SK-MEL-5 (cell line): ENCODE measurements around the gene VSIG2. TPM values are rescaled to one million over a fixed set of nuclear protein-coding genes. Genes with fewer than 3 reads are reported as not detected.

ENCODE experiments used
- DNase-seq: peaks from one replicate; pipeline ENCODE4 v3.0.0-alpha.2; 2016; ENCODE audit warnings: low read depth, low spot score
- in situ Hi-C: cut with HindIII; loops from 2 replicates; pipeline ENCODE4 v1.10.0; 2016; ENCODE audit warnings: low sequenced_read_pairs, high pct_unique_total_duplicates, low pct_unique_long_range_greater_than_20kb
- total RNA-seq: library from RNA; depleted of rRNA; stranded (reverse); fragments of >200 nt; shearing (Covaris generic); gene quantifications from 2 replicates; pipeline ENCODE4 v1.2.3, GENCODE V29; 2014

The VSIG2 gene
- total RNA-seq, 1 experiment from 2014 or later: not detected

DNA sequence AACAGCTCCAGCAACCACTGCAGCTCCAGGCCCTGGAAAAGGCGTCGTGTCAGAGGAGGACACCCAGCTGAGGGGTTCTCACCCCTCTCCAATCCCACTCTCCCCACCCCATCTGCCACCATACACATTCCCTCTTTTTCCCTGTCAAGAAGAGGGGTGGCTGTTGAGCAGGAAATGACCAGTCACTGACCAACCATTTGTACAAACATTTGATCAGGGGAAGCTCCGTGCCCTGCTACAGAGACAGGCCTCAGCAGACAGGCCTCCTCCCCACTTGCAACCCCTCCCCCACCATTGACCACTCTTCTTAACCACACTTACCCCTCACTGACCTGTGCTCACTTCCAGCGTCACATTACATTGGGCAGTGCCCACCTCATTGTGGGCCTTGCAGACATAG lies 2.3 kb upstream of the VSIG2 start:
- in situ Hi-C loops: no loop called here
- DNase-seq: no peak

DNA sequence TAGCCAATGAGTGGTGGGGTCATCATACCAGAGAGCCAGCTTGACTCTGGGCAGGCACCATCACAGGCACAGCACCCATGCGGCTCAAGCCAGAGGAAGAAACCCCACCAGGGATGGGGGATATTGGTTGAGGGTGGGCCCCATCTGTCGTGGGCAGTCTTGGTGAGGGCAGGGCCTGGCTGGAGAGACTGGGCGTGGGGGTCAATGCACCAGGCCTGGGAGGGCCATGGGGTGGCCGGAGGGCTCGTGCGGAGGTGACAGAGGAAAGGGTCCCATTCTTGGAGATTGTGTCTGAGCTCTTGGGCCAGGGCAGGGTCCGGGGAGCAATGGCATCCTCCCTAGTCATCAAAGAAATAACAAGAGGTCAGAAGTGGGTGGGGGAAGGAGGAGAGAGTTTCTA lies 1.6 kb upstream of the VSIG2 start:
- in situ Hi-C loops: no loop called here

DNA sequence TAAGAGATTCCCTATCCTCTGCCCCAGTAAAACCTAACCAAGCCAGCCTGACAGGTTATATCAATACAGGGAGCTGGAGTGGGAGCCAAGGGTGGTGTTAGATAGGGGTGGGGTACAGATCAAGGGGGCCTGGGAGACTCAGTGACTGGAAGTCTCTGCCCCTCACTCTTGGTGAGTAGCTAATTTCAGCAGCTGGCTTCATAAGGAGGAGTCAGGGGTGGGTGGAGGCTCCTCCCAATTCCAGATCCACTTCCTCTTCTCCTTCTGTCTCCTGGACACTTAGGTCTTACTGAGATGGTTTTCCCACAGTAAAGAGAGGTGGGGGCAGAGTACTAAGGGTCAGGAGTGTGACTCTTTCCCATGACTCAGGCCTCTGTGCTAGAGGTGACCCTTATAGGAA lies 1.1 kb upstream of the VSIG2 start:
- in situ Hi-C loops: no loop called here
- no peak for DNase-seq

More for the DNA sequence above, 1.6 kb upstream of the VSIG2 start:
- DNase-seq: no peak

DNA sequence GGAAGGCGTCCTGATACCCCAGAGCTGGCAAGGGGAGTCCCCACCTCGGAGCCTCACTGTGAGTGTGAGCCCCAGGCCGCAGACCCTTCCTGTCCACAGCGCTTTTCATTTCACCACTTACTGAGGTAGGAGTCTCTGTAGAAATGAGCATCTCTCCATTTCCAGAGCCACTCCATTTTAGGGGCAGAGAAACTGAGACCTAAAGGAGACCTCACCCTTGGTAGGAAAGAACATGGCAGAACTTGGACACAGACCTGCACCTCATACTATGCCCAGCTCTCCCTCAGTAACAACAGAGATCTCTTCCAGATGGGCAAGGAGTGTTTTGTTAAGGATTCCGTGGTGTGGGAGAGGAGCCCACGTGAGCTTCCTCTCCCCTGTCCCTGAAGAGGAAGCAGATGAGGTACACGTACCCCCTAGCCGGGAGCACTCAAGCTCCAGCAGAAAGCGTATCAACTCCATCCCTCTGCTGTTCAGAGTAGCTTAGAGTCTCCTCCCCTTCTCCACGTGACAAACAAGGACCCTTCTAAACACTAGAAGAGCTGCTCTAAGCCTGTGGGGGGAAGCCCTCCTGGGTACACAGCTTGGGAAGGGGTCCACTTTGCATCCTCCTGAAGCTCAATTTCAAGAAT lies 532 bp upstream of the VSIG2 start:
- DNase-seq: no peak
- in situ Hi-C loops: no loop called here

DNA sequence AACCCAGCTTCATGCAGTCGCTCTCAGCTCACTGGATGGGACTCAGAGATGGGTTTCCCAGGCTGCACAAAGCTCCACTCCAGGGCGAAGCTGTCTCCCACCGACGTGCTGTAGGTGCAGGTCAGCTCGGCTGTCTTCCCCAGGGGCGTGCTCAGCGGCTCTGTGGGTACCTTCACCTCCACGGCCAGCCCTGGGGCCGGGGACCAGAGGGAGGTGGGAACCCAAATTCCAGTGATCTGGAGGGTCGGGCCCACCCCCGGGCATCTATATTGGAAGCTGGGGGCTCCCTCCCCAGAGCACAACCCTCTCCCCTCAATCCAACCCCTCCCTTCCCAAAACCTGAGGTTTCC lies 689 bp downstream of the VSIG2 start:
- DNase-seq: no peak
- in situ Hi-C loops: no loop called here

DNA sequence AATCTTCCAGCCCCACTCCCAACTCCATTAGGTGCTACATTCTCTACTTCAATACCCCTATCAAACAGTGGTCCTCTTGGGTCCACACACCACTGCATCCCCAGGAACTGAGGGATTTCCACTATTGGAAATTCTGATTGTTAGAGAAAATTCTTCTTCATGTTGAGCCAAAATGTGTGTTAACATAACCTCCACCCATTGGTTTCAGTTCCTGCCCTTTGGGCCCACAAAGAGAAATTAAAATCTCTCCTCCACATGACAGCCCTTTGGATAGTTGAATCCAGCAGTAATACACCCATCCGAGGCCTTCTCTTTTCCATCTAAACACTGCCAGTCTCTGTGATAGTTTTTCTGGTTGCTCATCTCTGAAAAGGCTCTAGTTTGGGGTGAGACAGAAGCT lies 2.1 kb downstream of the VSIG2 start:
- in situ Hi-C loops: no loop called here
- no peak for DNase-seq

DNA sequence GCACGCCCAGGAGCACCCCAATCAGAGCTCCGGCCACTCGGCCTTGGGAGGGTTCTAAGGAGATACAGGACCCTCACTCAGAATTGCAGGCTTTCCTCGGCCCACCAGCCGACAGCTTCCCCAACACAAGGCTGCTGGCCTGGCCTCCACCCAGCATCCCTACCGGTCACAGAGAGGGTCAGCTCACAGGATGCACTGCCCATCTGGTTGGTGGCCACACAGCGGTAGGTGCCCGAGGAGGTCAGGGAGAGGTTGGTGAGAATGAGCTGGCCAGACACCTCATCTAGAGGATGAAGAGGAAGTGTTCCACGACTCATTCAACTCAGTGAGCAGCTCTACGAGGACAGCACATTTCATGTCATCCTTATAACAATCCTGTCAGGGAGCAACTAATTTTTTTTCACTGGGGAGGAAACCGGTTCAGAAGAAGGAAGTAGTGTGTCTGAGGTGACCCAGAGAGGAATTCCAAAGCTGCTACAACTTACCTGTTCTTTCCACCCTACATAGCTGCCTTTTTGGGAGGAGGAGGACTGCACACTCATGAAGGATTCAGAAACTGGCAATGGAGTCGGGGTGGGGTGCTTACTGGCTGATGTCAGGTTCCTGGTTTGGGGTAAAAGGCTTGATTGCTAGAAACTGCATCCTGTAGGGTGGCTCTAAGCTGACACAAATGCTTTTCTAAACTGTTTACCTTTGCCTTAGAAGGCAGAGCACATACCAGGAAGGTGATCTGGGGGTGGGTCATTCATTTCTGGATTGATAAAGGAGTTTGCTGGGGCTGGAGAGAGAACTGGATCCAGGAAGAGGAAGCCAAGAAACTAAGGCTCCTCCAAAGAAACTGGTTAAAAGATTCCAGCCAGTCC lies 3.3 kb downstream of the VSIG2 start:
- in situ Hi-C loops: no loop called here
- no peak for DNase-seq

DNA sequence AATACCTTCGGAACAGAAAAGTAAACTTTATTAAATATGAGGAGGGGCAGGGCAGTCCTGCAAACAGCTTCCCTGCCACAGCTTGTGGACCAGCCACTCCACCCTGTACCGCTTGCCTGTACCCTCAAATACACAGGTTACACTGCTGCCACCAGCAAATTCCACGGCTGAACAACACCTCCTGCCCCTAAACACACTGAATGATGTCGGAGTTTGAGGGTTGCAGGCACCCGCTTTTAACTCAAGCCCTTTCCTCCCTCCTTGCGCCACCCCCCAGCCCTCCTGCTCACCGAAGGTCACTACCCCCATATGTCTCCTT lies 4.0 kb downstream of the VSIG2 start:
- in situ Hi-C loops: no loop called here
- DNase-seq: no peak

DNA sequence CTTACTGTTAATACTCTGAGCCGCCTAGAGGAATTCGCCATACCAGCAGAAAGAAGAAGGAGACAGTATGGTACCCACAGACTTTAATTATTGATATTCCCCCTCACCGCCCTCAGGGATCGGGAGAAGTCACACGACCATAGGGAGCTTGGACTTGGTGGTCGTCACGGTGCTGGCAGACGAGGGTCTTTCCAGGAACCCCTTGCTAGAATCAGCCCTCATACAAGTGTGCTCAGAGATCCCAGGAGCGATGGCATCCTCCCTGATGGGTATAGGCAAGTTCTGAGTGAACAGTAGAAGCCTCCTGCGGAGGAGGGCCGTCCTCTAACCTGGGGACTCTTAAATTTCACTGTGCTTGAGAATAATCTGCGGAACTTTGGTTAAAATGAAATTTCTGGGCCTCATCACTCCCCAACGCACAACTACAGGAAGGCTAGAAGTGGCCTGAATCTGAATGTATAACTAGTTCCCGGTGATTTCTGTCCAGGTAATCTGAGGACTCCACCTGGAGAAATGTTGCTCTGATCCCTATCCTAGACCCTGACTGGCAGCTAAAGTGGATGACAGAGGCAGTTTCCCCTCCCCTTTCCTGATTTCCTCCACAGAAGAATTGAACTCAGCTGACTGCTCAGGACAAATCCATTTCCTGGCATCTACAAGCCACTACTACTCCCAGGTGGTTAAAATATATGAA lies 4.5 kb downstream of the VSIG2 start:
- in situ Hi-C loops: no loop called here
- DNase-seq: no peak

DNA sequence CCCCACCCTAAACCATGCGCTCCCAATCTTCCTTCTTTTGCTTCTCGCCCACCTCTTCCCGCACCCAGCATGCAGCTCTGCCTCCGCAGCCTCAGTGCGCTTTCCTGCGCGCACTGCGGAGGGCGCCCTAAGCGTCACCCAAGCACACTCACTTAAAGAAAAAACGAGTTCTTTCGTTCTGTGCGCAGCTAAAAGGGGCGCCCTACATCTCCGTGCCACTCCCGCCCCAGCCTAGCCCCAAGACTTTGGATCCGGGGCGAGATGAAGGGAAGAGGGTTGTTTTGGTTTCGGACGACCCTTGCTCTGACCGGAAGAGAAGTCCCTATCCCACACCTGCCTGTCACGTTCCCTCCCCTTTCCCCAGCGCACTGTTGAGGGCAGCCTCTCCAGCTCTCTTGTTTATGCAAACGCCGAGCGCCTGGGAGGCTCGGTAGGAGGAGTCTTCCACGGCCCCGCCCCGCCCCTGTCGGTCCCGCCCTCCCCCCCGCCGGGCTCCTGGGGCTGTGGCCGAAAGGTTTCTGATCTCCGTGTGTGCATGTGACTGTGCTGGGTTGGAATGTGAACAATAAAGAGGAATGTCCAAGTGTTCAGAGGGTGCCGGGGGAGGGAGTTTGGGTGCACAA lies 5.3 kb downstream of the VSIG2 start:
- in situ Hi-C loops: no loop called here

DNA sequence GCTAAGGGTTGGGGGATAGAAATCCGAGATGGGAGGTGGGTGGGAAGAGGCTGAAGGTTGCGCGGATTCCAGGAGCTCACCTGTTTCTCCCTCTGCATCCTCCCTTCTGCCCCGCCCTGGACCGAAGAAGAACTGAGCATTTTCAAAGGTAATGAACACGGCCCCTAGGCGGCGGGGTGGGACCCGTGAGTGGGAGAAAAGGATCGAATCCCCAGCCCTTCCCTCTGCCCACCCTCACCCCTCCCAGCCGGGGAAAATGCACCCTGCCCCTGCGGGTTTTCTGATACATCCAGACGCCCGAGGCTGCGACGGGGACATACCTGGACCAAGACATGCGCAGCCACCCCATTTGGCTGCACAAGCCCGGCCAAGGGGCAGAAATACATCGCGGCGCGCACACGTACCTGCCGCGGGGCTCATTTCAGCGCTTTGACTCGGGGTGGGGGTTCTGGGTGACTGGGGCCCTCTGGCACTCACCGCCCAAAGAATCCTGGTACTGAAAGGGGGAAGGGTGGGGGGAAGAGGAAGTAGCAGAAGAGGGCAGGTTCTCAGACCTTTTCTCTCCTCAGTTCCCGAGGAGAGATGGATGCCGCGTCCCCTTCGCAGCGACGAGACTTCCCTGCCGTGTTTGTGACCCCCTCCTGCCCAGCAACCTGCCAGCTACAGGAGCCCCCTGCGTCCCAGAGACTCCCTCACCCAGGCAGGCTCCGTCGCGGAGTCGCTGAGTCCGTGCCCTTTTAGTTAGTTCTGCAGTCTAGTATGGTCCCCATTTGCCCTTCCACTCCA lies 6.0 kb downstream of the VSIG2 start:
- no peak for DNase-seq
- in situ Hi-C loops: no loop called here

More for the DNA sequence above, 5.3 kb downstream of the VSIG2 start:
- peak; percentile 71 for DNase-seq

DNA sequence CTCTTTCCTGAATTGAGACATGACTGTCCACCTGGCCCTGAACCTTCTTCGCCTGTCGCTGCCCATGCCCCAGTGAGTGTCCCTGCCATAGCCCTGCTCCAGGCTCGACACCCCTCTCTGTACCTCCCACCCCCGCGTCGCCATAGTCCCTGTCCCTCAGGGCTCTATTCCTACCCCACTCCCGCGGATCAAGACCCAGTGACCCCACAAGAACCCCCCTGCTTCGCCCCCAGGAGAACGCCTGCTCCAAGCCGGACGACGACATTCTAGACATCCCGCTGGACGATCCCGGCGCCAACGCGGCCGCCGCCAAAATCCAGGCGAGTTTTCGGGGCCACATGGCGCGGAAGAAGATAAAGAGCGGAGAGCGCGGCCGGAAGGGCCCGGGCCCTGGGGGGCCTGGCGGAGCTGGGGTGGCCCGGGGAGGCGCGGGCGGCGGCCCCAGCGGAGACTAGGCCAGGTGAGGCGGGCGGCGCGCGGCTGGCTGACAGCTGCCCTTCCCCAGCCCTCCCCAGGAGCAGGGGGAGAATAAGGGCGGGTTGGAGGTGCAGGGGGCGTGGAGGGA lies 6.7 kb downstream of the VSIG2 start:
- DNase-seq: no peak
- in situ Hi-C loops: no loop called here

DNA sequence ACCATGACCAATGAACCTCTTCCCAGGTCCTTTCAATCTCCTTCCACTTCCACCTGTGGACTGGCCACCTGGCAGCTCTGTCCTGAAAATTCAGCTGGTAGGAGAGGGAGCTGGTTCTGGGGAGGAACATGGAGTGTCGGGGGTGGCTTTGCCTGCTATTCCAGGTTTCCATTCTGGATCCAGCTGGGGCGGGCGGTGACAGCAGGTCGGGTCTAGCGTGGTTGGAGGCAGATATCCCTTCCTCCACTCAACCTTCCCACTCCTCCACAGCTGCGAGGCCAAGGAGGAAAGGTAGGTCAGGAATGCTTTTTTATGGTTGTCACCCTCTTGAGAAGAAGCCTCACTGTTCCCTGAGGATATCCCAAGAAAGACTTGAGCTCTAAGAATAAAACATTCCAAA lies 9.0 kb downstream of the VSIG2 start:
- in situ Hi-C loops: no loop called here
- no peak for DNase-seq

DNA sequence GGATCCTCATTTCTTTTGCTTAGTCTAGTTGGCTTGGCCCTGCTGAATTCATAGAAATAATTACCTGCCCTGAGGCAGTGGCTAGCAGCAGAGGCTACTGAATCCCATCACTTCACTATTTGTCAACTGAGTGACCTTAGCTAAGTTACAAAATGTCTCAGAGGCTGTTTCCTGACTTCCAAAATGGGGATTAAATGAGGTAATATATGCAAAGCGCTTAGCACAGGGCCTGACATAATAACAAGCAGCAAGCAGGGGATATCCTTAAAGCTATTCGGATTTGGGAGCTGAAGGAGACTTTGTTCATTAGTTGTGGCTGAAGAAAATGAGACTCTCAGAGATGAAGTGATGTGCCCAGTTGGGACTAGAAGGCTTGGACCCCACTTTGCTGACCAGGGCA lies 9.5 kb downstream of the VSIG2 start:
- in situ Hi-C loops: no loop called here
- no peak for DNase-seq

DNA sequence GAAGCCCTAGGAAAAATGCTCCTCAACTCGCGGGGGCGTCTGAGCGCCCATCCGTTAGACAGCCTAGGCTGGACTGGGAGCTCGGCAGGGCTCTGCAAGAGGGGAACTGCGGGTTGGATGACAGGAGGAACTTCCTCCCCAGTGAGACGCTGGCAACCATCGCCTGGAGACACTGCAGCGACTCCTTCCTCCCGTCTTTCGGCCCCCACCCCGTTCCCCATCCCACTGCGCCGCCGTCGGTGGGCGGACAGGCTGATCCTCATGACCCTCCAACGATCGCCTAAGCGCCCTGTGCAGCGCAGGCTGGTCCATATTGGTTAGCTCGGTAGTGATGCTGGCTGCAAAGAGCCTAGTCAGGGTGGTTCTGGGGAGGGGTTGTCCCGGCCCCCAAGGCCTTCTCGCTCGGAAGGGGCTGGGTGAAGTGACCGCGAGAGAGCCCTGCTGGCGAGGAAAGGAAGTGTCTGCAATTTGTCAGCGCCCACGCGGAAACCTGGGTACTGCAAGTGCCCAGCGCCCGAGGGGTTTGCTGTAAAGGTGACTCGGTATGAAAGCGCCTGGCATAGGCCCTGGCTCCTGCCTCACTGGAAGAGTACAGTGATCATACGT lies 11.7 kb downstream of the VSIG2 start:
- in situ Hi-C loops: no loop called here
- DNase-seq: peak; percentile 26

DNA sequence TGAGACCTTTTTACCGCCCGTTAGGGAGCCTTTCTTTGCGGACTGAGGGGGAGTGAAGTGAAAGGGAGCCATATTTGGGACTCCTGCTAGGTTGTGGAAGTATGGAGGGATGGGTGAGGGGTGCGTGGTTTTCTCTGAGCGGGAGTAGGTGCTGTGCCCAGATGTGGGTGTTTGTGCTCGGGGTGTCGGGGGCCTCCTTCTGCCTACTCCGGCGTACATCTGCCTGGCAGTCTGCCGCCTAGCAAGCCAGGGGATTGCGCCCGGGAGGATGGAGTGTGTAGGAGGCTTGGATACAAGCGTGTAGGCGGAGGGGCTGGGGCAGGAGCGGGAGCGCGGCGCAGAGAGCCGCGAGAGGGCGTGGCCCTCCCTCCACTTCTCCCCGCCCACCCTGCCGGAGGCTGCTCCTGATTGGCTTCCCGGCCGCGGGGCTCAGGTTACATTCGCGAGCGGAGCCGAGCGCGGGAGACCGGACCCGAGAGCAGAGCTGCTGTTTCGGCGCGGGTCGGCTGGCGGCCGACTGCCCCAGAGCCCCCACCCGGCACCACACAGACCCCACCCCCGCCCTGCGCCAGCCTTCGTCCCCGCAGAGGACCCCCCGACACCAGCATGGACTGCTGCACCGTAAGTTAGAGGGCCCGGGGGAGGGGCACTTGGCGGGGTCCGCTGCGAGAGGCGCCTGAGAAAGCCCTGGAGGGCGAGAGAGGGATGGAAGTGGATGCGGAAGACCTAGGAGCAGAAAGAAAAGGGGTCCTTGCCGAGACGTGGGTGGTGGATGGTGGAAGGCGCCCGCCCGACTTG lies 12.4 kb downstream of the VSIG2 start, which contains the start of gene NRGN:
Gene NRGN (plus strand): TSS at position 464 of the 798 bp plus-strand sequence. CDS start 143 bp downstream, at position 607.
- in situ Hi-C loops: no loop called here

More for the DNA sequence above, 12.4 kb downstream of the VSIG2 start, which contains the start of gene NRGN:
- peak; percentile 81 for DNase-seq
